Pancreas (tissue), 10 donors: ENCODE data around the gene GTPBP1. TPM values are rescaled to one million over a fixed set of nuclear protein-coding genes. Genes with fewer than 3 reads are reported as not detected.

Experiments
- ATAC-seq, 4 donors: fragments of 200-7000 bp; cut with Tn5 transposase; one replicate each; pipeline versions ENCODE4 v1.8.0 to v1.9.1; 2020; ENCODE audit warnings: mild to moderate bottlenecking in 4 of 4, moderate library complexity in 4 of 4
- DNase-seq, 6 donors: peaks; one replicate each; pipeline ENCODE4 v3.0.0-alpha.2; 2020
- FAIRE-seq: peaks from 2 replicates; lab custom pipeline; 2012; peaks lifted over from hg19 to GRCh38; lab: Jason Lieb, UNC
- H3K27ac ChIP-seq, 4 donors: fragments of 200-600 bp; sonication (generic); 1 replicate in 3 of 4; 2 replicates in 1 of 4; pipeline versions ENCODE4 v1.5.0 to v1.8.0; 2020
- H3K27me3 ChIP-seq, 4 donors: fragments of 200-600 bp; one replicate each; pipeline ENCODE4 v1.8.0; 2021
- H3K36me3 ChIP-seq, 3 donors: fragments of 200-600 bp; sonication (generic) in 1 of 3; one replicate each; pipeline versions ENCODE4 v1.5.0 to v1.8.0; 2020 to 2021
- H3K4me1 ChIP-seq, 3 donors: fragments of 200-600 bp; one replicate each; pipeline ENCODE4 v1.8.0; 2021
- H3K4me3 ChIP-seq, 4 donors: fragments of 200-600 bp; sonication (generic) in 2 of 4; one replicate each; pipeline versions ENCODE4 v1.5.0 to v1.8.0; 2020 to 2021
- H3K9me3 ChIP-seq, 4 donors: fragments of 200-600 bp; one replicate each; pipeline ENCODE4 v1.8.0; 2021
- WGBS, 2 donors: extraction: QIAGEN DNeasy Blood & Tissue Kit; methylation state at CpG; one replicate each; pipeline ENCODE4 v1.1.7; 2013; 5-methylcytosine and 5-hydroxymethylcytosine counted together
- intact Hi-C, 3 donors: fragments of 100-400 bp; cut with DNase I; formaldehyde crosslinking; loops; one replicate each; pipeline versions ENCODE4 v1.11.1 to v1.14.2; 2022
- polyA plus RNA-seq, 2 donors: library from polyadenylated mRNA; stranded (reverse); fragments of 200-250 nt; gene quantifications; one replicate each; pipeline ENCODE4 v1.2.3, GENCODE V29; 2013
- total RNA-seq, 6 donors: library from RNA; stranded (reverse); fragmentation: NEBNext Ultra II Directional in 4 of 6; extraction: Animal tissue kit (Norgen Biotek cat#: 25700) in 4 of 6; gene quantifications; one replicate each; pipeline versions ENCODE4 v1.2.1 to v1.2.4, GENCODE V29; 2021 to 2023
- TF ChIP-seq, protein P1 (sequence below), 4 donors: fragments of 200-600 bp; sonication (generic) in 3 of 4; IDR thresholded peaks; one replicate each; pipeline versions ENCODE4 v1.5.0 to v1.8.0; 2021; ENCODE audit warnings: antibody characterized with exemption in 4 of 4
- donor health status: healthy with polysubstance abuse.
- donor health status: DM: no; HTN: no; CAD: no; lungs with moderate emphysema.
- donor health status: DM: no; HTN: no; CAD: no.
- donor health status: control.
- donor health status: control.
- donor health status: Bipolar disorder and iron deficiency.
- donor health status: DM: yes; HTN: yes; CAD: no.
- donor health status: DM: no; HTN: no; CAD: no.
- donor health status: DM: no; HTN: no; CAD: no.
- donor health status: DM: yes; HTN: yes; CAD: no.

GTPBP1 gene
- total and polyA plus RNA-seq, 8 donors = 14.7 to 36.0 (median 28.3) TPM

DNA sequence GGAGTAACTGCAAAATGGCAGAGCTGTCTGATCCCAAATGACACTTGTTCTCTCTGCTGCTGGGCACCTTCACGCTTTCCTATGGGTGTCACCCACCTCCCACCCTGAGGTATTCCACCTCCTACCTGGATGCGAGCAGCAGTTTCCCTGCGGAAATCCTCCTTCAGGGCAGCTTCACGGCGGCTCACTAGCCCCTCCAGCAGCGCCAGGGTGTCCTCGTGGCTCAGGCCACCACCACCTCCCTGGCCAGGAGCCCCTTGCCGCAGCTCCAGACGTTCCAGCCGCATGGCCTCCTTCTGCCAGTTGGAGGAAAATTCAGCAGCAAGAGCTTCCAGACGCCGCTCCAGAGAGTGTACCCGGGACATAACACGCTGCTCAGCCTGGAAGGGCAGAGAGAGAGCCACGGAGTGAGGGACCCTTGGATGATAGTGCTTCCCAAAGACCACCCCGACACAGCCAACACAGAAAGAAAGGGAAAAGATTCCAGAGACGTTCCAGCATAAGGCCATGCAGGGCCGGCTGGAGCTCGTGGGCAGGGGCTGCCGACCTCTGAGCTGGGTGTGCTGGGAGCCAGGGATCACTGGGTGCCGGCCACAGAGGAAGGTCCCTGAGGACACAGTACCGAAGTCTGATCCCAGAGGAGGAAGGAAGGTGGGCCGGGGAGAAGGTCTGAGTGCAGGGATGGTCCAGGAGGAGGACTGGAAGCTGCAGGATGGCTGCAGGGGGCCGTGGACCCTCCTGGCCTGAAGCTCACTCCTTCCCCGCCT is 36.6 kb downstream of the GTPBP1 start:
- no peaks in the 10 kb centered on the region for H3K27me3 ChIP-seq
- FAIRE-seq (no peak), ATAC-seq (no peak), DNase-seq (peak in 2 of 6 donors; percentile 25 to 54)
- no peaks in the 10 kb centered on the region for H3K9me3 ChIP-seq
- intact Hi-C loops = no loop called here
- TF ChIP-seq, protein P1, sequence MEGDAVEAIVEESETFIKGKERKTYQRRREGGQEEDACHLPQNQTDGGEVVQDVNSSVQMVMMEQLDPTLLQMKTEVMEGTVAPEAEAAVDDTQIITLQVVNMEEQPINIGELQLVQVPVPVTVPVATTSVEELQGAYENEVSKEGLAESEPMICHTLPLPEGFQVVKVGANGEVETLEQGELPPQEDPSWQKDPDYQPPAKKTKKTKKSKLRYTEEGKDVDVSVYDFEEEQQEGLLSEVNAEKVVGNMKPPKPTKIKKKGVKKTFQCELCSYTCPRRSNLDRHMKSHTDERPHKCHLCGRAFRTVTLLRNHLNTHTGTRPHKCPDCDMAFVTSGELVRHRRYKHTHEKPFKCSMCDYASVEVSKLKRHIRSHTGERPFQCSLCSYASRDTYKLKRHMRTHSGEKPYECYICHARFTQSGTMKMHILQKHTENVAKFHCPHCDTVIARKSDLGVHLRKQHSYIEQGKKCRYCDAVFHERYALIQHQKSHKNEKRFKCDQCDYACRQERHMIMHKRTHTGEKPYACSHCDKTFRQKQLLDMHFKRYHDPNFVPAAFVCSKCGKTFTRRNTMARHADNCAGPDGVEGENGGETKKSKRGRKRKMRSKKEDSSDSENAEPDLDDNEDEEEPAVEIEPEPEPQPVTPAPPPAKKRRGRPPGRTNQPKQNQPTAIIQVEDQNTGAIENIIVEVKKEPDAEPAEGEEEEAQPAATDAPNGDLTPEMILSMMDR (IDR thresholded peaks at IDR 0.05) = no peak
- no peaks in the 10 kb centered on the region for H3K4me1 ChIP-seq
- no peak overlapping the region for H3K4me3 ChIP-seq
- WGBS, 2 donors = 89 to 91% methylated on average over 25 of the region's 25 CpGs
- H3K27ac ChIP-seq = no peak overlapping the region
- peaks cover 24 to 97% (median 62%) of the 10 kb centered on the region in 3 donors for H3K36me3 ChIP-seq

DNA sequence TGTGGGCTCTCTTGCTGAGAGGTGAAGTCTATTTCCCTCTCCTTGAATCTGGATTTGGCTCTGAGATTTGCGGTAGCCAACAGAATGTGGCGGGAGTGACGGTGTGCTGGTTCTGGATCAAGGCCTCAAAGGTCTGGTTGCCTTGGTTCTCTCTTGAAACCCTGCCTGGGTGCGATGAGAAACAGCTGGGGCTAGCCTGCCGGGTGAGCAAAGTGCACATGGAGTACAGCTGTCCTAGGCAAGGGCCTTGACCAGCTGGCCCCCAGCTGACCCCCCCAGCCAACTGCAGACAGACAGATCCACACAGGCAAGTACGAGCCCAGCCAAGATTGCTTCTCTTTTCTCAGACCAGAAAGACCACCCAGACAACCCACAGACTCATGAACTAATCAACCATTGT is 39.2 kb downstream of the GTPBP1 start:
- Histone ChIP-seq H3K27me3 (no peaks in the 10 kb centered on the region), H3K4me1 (no peaks in the 10 kb centered on the region), H3K4me3 (no peak overlapping the region), H3K36me3 (peaks cover 17 to 95% (median 51%) of the 10 kb centered on the region in 3 donors), H3K9me3 (no peaks in the 10 kb centered on the region), H3K27ac (no peak overlapping the region)
- ATAC-seq (peak in 2 of 4 donors; percentile 7 to 12), DNase-seq (peak in 1 of 6 donors; percentile 27), FAIRE-seq (no peak)
- intact Hi-C loops = no loop called here
- TF ChIP-seq, protein P1 (IDR thresholded peaks at IDR 0.05) = no peak
- 74 to 81% methylated on average over 6 of the region's 6 CpGs for WGBS, 2 donors

DNA sequence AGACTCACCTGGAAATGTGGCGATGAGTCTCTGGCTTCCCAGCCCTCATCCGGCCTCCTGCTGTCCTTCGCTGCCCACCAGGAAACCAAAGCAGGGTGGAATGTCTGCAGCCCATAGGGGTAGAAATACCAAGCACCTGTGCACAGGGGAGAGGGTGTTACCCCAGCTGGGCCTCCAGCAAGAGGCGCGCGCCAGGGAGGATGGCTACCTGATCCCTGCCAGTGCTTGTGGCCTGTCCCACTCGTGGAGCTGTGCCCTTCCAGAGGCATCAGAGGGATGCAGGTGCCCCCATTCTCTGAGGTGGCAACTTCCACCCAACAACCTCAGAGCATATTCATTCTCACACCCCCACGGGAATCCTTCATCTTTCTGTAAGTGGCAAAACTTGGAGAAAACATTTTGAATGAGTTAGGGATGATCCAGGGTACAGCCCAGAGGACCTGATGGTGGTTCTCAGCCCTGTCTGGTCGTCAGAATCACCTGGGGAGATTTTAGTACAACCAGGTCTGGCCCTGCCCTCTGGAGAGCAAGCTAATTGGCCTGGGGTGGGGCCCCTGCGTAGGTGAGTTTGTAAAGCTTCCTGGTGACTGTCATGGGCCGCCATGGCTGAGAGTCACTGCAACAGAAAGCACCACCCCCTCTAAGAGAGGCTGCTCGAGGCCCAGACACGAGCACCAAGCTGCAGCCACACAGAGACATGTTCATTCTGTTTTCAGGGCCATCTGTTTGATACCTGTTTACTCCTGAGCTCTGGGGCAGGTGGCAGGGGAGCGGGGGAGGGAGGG is 40.1 kb downstream of the GTPBP1 start:
- no peak for DNase-seq
- peak in 2 of 4 donors; percentile 8 to 13 for ATAC-seq
- intact Hi-C loops = no loop called here
- TF ChIP-seq, protein P1 (IDR thresholded peaks at IDR 0.05) = no peak
- Histone ChIP-seq H3K9me3 (no peaks in the 10 kb centered on the region), H3K4me1 (no peaks in the 10 kb centered on the region), H3K36me3 (peaks cover 11 to 95% (median 50%) of the 10 kb centered on the region in 3 donors), H3K27me3 (no peaks in the 10 kb centered on the region), H3K27ac (no peak overlapping the region), H3K4me3 (no peak overlapping the region)
- no peak for FAIRE-seq
- 86% methylated on average over 14 of the region's 14 CpGs for WGBS, 2 donors

DNA sequence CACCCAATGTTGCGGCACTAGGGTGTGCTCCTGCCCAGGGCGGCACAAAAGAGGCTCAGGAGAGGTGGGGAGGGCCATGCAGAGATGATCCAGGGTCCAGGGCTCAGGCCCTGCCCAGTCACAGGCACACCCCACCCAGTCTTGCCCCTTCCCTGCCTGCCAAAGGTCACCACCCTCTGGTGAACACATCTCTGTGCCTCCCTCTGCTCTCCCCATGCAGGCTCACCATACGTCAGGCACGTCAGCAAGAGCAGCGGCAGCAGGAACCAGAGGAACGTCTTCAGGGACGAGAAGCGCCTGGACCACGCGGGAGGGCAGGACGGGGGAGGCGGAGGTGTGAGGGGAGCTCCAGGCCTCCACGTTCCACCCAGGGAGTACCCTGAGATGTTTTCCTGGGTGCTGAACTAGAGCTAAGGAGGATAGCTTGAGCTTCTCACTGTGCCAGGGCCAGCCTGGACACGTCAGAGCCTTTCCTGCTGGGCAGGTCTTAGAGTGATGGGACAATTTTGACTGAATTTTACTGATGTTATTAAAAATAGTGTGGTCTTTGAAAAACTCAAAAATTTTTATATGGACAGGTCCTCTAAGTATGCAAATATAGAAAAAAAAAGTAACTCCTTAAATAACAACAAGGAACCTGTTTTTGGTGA is 42.9 kb downstream of the GTPBP1 start:
- DNase-seq = no peak
- ATAC-seq = no peak
- peaks cover 10 to 88% (median 43%) of the 10 kb centered on the region in 3 donors for H3K36me3 ChIP-seq
- H3K27me3 ChIP-seq = no peaks in the 10 kb centered on the region
- no peak overlapping the region for H3K27ac ChIP-seq
- TF ChIP-seq, protein P1 (IDR thresholded peaks at IDR 0.05) = no peak
- no peaks in the 10 kb centered on the region for H3K9me3 ChIP-seq
- no peak overlapping the region for H3K4me3 ChIP-seq
- H3K4me1 ChIP-seq = peaks cover 4 to 10% (median 6%) of the 10 kb centered on the region in 3 donors
- 87 to 91% methylated on average over 14 of the region's 14 CpGs for WGBS, 2 donors
- no peak for FAIRE-seq
- intact Hi-C loops = no loop called here
